DMS53 (cell line): Measurements from ENCODE around the gene MBD3L3.
A peak's percentile ranks its signal among the peaks of the same experiment; 100 is the strongest.
"Not testable (repeated sequence)": the region's sequence is repeated elsewhere in the genome, so short reads cannot be mapped to it uniquely, and the experiment has no call there.

Source experiments
- DNase-seq: peaks from one replicate; lab custom pipeline; 2025; lab: John Stamatoyannopoulos, UW

Gene MBD3L3

DNA sequence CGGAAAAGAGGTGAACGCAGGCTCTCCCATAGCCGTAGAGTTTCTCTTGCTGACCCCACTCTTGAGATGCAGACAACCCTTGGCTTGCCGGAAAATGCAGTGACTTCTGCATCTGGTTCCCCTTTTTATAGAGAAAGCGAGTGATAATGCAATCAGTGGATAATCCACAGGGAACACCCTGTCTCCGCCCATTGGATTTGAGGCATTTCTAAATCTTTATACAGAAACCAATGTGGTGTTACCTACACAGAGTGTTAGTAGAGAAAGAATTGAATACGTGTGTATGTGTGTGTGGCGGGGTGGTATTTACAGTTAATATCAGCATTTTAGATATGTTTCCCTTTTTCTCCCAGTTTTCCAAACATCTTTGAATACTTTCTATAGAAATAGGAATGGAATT, at the start of gene MBD3L3:
Gene MBD3L3 (minus strand): TSS at position 101 of the 400 bp plus-strand sequence. CDS start 71 bp downstream, at position 30.
- not testable (repeated sequence) for DNase-seq

DNA sequence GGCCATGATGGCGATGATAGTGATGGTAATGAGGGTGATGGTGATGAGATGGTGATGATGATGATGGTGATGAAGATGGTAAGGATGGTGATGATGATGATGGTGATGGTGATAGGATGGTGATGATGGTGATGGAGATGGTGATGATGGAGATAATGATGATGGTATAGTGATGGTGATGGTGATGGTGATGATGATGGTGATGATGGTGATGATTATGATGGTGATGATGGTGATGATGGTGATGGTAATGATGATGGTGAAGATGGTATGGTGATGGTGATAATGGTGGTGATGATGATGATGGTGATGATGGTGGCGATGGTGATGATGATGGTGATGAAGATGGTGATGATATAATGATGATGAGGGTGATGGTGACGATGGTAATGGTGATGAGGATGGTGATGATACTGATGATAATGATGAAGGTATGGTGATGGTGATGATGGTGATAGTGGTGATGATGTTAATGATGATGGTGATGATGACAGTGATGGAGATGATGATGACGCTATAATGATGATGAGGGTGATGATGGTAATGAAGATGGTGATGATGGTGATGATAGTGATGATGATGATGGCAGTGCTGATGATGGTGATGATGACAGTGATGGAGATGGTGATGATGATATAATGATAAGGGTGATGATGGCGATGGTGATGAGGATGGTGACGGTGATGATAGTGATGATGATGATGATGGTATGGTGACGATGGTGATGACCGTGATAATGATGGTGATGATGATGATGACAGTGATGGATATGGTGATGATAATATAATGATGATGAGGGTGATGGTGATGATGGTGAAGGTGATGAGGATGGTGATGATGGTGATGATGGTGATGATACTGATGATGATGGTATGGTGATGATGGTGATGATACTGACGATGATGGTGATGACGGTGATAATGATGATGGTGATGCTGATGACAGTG, 48.5 kb upstream of the MBD3L3 start:
- no peak for DNase-seq

DNA sequence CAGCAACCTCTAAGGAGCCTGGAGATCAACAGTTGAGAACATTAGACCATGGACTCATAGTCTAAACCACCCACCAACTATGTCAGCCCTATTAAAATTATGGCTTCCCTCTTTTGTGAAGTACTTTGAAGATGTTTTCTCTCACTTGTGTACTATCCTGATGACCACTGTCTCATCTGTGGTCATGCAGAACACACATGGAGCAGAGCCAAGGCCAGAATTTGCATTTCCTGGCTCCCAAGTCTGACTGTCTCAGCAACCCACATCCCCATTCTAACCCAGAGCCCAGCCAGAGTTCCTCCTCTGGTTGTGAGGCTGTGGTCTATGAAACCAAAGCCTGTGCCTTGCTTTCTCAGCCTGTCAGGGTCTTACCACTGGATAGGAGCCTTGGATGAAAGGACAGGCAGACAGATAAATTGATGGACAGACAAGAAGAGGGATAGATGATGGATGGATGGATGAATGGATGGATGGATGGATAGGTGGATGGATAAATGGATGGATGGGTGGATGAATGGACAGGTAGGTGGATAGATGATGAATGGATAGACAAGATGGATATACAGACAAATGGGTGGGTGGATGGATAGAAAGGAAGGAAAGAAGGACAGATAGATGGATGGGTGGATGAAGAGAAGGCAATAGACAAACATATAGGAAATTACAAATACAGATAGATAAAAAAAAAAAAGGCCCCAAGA, 46.4 kb upstream of the MBD3L3 start:
- DNase-seq, result no peak

DNA sequence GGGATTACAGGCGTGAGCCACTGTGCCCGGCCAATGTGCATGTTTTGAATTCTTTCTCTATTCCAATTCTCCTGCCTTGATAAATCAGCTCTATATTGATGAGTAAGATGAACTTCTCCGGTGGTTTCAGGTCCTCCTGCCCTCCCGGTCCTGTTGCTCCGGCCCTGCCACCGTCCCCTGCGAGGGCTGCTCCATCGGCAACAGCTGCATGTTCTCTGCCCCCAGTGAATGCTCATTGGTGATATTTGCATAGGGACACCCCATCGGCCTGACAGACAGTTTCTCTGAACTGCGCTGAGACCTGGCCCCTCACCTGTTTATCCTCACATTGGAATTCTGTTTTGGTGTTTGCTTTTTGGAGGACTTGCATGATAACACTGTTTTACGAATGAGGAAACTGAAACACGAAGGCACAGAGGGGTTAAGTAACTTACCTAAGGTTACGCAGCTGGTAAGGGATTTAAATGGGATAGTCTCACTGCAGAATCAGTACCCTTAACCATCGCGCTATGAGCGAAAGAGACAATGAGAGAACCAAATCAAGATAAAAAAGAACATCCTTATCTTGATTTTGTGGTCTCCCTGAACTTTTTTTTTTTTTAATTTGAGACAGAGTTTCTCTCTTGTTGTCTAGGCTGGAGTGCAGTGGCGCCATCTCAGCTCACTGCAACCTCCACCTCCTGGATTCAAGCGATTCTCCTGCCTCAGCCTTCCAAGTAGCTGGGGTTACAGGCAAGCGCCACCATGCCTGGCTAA, 43.2 kb upstream of the MBD3L3 start:
- no peak for DNase-seq

DNA sequence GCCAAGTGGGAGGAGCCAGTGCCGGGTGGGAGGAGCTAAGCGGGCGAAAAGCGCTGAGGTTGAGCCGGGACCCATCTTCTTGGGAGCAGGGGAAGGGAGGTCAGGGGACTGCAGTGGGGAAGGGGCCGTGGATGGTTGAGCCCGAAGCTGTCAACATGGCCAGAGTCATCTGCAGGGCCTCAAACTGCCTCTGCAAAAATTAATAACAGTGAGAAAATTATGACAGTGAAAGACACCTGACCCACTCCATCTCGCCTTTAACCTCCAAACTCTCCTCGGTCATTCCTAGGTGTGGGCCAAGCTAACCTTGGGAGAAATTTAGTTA, 41.1 kb upstream of the MBD3L3 start:
- no peak for DNase-seq

DNA sequence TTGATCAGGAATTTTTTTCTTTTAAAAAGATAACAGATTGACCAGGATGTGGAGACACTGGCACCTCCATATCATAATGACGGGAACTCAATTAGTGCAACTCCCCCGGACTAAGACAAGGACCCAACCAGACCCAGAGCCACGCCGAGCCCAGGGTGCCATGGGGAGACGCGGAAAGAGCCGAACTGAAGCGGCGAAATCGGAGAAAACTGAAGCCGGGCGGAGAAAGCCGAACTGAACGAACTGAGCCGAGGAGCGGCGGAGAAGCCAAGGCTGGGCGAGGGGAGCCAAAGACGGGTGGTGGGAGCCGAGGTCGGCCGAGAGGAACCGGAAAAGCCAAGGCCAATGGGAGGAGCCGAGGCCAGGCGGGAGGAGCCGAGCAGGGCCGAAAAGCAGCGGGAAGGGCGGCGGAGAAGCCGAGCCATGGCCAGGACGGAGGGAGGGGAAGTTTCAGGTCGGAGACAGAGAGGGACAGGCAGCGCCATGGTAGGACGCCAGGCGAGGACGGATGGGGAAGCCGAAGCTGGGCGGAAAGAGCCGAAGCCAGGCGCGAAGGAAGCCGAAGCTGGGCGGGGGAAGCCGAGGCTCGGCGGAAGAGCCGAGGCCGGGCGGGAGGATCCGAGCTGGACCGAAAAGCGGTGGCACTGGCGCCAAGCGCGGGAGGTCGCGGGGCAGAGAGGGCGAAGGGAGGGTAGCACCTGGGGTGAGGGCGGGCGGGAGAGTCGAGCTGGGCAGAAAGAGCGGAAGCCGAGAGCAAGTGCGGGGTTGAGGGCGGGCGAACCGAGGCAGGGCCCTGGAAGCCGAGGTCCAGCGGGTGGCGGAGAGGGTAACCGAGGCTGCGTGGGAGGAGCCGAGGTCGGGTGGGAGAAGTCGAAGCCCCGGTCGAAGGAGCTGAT, 40.5 kb upstream of the MBD3L3 start:
- peak; percentile 93 for DNase-seq

DNA sequence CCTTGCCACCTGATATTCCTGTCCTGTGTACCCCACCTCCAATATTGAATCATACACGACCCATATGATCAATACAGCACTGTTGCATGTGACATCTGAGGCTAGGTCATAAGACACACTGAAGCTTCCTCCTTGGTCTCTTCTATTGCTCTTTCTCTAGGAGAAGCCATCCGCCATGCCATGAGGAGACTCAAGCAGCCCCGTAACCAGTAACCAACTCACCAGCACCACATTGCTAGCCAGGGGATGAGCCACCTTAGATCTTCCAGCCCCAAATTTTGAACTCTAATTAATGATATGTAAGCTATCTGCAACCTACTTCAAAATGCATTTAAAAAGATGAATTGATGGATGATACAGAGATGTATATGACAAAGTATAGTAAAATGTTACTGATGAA, 39.6 kb upstream of the MBD3L3 start:
- DNase-seq, result no peak

DNA sequence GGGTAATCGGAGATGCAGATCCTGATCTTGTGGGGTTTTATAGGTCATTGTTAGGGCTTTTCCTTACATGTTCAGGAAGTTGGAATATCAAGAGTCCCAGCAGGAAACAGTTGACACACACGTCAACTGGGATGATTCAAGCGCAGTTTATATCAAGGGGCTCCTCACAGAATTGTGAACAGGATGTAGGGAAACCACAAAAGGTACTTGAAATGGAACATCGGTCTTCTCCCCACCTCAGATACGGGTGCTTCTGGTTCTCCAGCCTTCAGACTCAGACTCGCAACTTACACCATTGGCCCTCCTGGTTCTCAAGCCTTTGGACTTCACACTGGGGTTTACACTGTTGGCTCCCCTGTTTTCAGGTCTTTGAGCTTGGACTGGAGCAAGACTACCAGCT, 30.5 kb upstream of the MBD3L3 start:
- DNase-seq, result no peak

DNA sequence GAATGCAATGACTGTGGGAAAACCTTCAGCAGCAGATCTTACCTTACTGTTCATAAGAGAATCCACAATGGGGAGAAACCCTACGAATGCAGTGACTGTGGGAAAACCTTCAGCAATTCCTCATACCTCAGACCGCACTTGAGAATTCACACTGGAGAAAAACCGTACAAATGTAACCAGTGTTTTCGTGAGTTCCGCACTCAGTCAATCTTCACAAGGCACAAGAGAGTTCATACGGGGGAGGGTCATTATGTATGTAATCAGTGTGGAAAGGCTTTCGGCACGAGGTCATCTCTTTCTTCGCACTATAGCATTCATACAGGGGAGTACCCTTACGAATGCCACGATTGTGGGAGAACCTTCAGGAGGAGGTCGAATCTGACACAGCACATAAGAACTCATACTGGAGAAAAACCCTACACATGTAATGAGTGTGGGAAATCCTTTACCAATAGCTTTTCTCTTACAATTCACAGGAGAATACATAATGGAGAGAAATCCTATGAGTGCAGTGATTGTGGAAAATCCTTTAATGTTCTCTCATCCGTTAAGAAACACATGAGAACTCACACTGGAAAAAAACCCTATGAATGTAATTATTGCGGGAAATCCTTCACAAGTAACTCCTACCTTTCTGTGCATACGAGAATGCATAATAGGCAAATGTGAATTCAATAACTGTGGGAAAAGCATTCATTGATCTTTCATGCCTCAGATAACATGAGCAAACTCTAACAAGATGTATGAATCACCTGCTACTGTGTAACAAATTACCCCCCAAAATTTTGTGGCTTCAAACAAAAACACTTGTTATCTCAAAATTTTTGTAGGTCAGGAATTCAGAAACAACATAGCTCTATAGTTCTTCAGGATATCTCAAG, 24.8 kb upstream of the MBD3L3 start:
- DNase-seq, result peak; percentile 53

DNA sequence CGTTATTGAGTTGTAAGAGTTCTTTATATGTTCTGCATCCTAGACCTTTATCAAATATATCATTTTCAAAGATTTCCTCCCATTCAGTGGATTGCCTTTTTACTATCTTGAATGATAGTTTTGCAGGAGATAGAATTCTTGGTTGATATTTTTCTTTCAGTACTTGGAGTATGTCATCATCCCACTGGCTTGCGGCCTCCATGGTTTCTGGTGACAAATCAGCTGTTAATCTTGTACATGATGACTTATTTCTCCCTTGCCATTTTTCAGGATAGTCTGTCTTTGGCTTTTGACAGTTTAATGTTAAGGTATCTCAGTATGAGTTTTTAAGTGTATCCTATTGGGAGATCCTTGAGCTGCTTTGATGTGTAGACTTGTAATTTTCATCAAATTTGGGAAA, 19.5 kb upstream of the MBD3L3 start:
- no peak for DNase-seq

DNA sequence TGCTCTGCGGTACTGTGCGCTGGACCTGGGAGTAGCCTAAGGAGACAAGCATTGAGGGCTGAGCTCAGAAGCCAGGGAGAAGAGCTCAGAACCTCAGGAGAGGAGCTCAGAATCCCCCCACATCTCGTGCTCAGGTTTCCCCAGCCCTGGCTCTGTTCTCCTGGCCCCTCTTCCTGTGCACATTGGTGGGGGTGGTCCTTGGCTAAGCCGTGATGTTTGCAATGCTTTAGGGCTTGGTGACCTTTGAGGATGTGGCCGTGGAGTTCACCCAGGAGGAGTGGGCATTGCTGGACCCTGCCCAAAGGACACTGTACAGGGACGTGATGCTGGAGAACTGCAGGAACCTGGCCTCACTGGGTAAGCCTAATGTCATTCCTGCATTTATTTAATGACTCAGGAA, 17.7 kb upstream of the MBD3L3 start:
- no peak for DNase-seq

DNA sequence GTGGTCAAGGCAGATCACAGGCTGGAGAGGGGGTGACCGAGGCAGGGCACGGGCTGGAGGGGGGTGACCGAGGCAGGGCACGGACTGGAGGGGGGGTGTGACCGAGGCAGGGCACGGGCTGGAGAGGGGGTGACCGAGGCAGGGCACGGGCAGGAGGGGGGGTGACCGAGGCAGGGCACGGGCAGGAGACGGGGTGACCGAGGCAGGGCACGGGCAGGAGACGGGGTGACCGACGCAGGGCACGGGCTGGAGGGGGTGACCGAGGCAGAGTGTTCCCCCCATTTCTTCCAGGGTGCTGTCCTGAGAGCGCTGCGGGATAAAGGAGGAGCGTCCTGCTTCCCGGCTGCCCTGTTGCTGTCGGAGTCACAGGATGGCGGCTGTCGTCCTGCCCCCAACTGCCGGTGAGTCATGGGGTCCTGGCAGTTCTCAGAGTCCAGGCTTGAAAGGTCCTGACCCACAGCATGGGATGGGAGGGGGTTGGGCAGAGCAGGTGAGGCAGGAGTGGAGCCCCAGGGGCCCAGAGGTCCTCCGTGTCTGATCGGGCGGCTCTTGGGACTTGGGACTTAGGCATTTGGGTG, 16.3 kb upstream of the MBD3L3 start:
- no peak for DNase-seq

DNA sequence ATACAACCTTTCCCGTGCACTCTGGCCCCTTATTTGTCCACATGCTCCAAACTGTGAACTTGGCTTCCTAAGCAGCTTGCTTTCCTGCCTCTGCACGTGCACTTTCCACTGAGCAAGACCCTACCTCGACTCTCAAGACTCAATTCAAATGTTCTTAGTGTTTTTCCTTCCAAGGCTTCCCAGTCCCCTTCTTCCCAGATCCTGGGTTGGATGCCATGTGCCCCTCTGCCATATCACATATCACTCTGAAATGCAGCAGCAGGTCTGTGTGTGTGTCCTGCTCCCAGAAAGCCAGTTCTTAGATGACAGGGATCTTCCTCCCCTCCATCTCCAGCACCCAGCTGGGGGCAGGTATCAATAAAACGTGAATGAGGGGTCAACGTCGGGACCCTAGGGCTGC, 14.1 kb upstream of the MBD3L3 start:
- no peak for DNase-seq

DNA sequence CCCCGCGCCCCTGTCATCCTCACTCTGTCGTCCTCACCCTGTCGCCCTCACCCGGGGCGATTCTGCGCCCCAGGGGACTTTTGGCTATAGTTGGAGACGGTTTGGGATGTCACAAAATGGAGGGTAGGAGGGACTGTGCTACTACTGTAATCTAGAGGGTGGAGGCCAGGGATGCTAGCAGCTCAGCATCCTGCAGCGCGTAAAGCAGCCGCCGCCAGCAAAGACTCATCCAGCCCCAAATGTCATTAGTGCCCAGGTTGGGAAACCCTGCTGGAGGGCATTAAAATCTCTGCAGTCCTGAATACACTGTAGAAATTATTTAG, 11.4 kb upstream of the MBD3L3 start:
- DNase-seq, result no peak

DNA sequence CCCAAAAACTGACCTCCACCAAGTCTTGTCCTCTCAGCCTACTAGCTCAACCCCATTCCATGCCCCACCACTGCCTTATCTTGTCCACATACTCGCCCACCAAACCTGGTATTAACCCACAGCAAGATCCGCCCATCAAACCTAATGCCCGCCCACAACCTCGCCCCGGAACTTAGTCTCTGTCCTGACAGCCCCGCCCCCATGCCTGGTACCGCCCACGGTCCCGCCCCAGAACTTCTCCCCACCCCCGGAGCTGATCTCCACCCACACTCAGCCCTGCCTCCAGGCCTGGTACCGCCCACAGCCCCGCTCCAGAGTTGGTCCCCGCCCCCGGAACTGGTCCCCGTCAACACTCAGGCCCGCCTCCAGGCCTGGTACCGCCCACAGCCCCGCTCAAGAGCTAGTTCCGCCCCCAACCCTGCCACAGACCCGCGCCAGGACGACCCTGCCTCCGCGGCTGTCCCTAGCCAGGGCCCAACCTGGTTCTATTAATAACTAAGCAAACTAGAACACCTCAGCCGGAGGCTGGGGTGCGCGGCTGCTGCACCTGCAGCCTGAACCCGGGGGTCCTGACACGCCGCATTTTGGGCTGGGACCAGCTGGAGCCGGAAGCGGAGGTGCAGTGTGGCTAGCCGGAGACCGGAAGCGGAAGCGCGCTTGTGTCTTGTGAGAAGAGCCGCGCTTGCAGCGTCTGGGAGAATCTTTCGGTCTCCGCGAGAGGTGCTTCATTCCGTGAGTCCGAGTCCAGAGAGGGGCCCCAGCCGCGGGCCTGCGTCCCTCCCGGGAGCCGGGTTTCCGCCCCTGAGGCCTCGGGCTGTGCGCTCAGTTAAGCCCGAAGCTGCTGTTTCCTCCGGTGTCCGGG, 10.8 kb upstream of the MBD3L3 start, which contains the start of gene ZNF557:
Gene ZNF557 (plus strand): TSS at position 662 of the 862 bp plus-strand sequence. CDS start 5,372 bp downstream, outside the sequence.
- peak; percentile 96 for DNase-seq

DNA sequence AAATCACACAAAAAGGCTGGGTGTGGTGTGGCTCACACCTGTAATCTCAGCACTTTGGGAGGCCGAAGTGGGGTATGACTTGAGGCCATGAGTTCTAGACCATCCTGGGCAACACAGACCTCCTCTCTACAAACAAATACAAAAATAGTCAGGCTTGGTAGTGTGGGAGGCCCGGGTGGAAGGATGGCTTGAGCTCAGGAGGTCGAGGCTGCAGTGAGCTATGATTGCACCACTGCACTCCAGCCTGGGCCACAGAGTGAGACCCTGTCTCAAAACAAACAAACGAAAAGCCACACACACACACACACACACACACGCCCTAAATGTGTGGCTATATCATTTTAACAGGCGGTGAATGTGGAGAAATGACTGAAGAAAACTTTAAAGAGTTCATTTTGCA, 10.1 kb upstream of the MBD3L3 start:
- no peak for DNase-seq

DNA sequence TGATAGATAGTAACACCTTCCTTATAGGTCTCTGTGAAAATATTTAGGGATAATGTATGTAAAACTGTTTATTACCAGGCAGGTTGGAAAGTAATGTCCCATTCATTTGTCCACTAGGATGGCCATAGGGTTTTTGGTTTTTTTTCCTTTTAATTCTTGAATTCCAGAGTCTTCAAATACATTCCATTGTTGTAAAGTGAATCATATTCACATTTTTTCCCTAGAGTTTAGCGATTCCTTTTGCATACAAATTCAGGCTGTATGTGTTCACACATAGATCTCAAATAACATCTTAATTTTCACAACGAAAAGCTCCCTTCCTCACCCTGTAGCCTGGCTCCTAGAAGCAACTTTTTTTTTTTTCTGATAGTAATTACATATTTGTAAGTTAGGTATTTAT, 9.2 kb upstream of the MBD3L3 start:
- no peak for DNase-seq

DNA sequence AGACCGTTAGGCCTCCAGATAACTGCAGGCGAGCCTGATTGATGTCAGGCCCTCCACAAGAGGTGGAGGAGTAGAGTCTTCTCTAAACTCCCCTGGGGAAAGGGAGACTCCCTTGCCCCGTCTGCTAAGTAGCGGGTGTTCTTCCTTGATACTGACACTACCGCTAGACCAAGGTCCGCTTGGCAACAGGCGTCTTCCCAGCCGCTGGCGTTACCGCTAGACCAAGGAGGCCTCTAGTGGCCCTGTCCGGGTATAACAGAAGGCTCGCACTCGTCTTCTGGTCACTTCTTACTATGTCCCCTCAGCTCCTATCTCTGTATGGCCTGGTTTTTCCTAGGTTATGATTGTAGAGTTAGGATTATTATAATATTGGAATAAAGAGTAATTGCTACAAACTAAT, 8.6 kb upstream of the MBD3L3 start:
- DNase-seq, result peak; percentile 77

DNA sequence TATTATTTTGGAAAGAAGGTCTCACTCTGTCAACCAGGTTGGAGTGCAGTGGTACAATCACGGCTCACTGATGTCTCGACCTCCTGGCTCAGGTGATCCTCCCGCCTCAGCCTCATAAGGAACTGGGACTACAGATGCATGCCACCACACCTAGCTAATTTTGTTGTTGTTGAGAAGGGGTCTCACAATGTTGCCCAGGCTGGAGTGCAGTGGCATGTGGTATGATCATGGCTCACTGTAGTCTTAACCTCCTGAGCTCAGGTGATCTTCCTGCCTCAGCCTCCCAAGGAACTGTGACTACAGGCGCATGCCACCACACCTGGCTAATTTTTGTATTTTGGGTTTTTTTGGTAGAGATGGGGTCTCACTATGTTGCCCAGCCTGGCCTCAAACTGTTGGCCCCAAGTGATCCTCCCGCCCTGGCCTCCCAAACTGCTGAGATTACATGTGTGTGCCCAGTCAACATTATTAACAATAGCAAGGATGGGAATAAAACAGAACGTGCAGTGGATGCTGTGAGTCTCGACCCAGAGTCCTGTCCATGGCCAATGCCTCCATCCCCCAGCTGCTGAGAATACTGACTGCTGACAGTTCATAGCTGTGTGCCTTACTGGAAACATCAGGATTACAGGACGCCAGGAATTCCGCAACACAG, 5.4 kb upstream of the MBD3L3 start:
- DNase-seq, result no peak
